Endothelial cell of umbilical vein (primary cell): Measurements from ENCODE around the gene NBEA.

ENCODE experiments used
- EZH2 ChIP-seq: IDR thresholded peaks from 2 replicates; pipeline ENCODE4 v1.6.1; 2012; ENCODE audit warnings: borderline replicate concordance, low read depth, mild to moderate bottlenecking, moderate library complexity, low read length, inconsistent platforms; ENCODE audit not compliant: severe bottlenecking
- GATA2 ChIP-seq: IDR thresholded peaks from 2 replicates; pipeline ENCODE4 v1.7.0; 2011; ENCODE audit warnings: low read depth, mild to moderate bottlenecking, moderate library complexity, mixed read lengths, low read length; ENCODE audit not compliant: insufficient read length, insufficient read depth
- JUN ChIP-seq: IDR thresholded peaks from 2 replicates; pipeline ENCODE4 v1.6.1; 2011; ENCODE audit warnings: borderline replicate concordance, low read depth; ENCODE audit not compliant: insufficient read length, insufficient read depth
- MYC ChIP-seq: IDR thresholded peaks from one replicate; pipeline ENCODE4 v1.6.1; 2011; ENCODE audit warnings: mild to moderate bottlenecking, low read depth, low read length
- POLR2A ChIP-seq: IDR thresholded peaks from 2 replicates; pipeline ENCODE4 v1.6.1; 2012; ENCODE audit warnings: low read depth, mild to moderate bottlenecking, control low read depth, low read length
- POLR2AphosphoS5 ChIP-seq: IDR thresholded peaks from 2 replicates; pipeline ENCODE4 v1.6.1; 2012; ENCODE audit warnings: low read depth, mild to moderate bottlenecking, control low read depth, low read length, moderate library complexity; ENCODE audit not compliant: insufficient read depth
- TF ChIP-seq, protein P1 (sequence below), 2 donors: IDR thresholded peaks; 1 replicate in 1 of 2; 2 replicates in 1 of 2; pipeline ENCODE4 v1.5.1; 2011; ENCODE audit warnings: low read length in 2 of 2, mild to moderate bottlenecking in 2 of 2, moderate library complexity in 2 of 2, control low read depth in 1 of 2, inconsistent platforms in 1 of 2, low read depth in 1 of 2; ENCODE audit not compliant: insufficient read depth in 1 of 2; ENCODE audit errors: extremely low read depth in 1 of 2
- TF ChIP-seq, protein P2 (sequence below): IDR thresholded peaks from 2 replicates; pipeline ENCODE4 v1.6.1; 2011; ENCODE audit not compliant: insufficient read depth, insufficient read length

DNA sequence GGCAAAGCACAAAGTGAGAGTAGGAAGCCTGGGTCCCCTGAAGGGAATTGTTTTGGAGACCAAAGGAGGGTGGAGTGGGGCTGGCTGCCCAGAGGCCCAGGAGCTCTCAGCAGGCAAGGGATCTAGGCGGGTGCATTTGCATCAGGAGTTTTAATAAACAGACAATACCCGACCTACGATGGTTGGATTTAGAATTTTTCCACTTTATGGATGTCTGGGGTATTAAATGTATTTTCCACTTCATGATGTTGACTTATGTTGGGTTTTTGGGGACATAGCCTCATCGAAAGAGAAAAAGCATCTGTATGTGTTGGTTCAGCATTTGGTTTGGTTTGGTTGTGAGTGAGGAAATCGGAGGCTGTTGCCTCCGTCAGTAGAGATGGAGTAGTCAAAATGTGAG, 739.6 kb downstream of the NBEA start:
- TF ChIP-seq POLR2A, result no peak
- TF ChIP-seq, protein P1, sequence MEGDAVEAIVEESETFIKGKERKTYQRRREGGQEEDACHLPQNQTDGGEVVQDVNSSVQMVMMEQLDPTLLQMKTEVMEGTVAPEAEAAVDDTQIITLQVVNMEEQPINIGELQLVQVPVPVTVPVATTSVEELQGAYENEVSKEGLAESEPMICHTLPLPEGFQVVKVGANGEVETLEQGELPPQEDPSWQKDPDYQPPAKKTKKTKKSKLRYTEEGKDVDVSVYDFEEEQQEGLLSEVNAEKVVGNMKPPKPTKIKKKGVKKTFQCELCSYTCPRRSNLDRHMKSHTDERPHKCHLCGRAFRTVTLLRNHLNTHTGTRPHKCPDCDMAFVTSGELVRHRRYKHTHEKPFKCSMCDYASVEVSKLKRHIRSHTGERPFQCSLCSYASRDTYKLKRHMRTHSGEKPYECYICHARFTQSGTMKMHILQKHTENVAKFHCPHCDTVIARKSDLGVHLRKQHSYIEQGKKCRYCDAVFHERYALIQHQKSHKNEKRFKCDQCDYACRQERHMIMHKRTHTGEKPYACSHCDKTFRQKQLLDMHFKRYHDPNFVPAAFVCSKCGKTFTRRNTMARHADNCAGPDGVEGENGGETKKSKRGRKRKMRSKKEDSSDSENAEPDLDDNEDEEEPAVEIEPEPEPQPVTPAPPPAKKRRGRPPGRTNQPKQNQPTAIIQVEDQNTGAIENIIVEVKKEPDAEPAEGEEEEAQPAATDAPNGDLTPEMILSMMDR (IDR thresholded peaks at IDR 0.05; ENCODE audit: extremely low read depth in 1 of 2, insufficient read depth in 1 of 2, low read depth in 1 of 2, low read length in 2 of 2), result no peak
- TF ChIP-seq, protein P2, sequence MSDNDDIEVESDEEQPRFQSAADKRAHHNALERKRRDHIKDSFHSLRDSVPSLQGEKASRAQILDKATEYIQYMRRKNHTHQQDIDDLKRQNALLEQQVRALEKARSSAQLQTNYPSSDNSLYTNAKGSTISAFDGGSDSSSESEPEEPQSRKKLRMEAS, result no peak
- TF ChIP-seq EZH2, result no peak
- no peak for TF ChIP-seq POLR2AphosphoS5
- TF ChIP-seq MYC, result no peak
- TF ChIP-seq JUN, result no peak
- TF ChIP-seq GATA2, result no peak
